Peyer's patch (tissue), 4 donors: ENCODE results near the gene BASP1. TPM values are rescaled to one million over a fixed set of nuclear protein-coding genes. Genes with fewer than 3 reads are reported as not detected.

Experiments
- DNase-seq, 3 donors: peaks; one replicate each; pipeline ENCODE4 v3.0.0-alpha.2; 2017 to 2019
- H3K27ac ChIP-seq, 4 donors: fragments of 200-600 bp; sonication (generic); one replicate each; pipeline ENCODE4 v1.5.1; 2016 to 2019
- H3K27me3 ChIP-seq, 2 donors: fragments of 200-600 bp; sonication (generic); one replicate each; pipeline ENCODE4 v1.5.1; 2019
- H3K36me3 ChIP-seq, 3 donors: fragments of 200-600 bp; sonication (generic); one replicate each; pipeline ENCODE4 v1.5.1; 2016 to 2019
- H3K4me1 ChIP-seq, 4 donors: fragments of 200-600 bp; sonication (generic); one replicate each; pipeline ENCODE4 v1.5.1; 2016 to 2019
- H3K4me3 ChIP-seq, 4 donors: fragments of 200-600 bp; sonication (generic); 1 replicate in 3 of 4; 2 replicates in 1 of 4; pipeline ENCODE4 v1.5.1; 2016 to 2019; ENCODE audit warnings: mild to moderate bottlenecking in 1 of 4
- H3K9me3 ChIP-seq, 4 donors: fragments of 200-600 bp; sonication (generic); one replicate each; pipeline ENCODE4 v1.5.1; 2016 to 2019; ENCODE audit warnings: mild to moderate bottlenecking in 1 of 4
- POLR2A ChIP-seq, 2 donors: fragments of 450-650 bp; IDR thresholded peaks; one replicate each; pipeline ENCODE4 v1.5.1; 2017; ENCODE audit warnings: antibody characterized with exemption in 2 of 2, mild to moderate bottlenecking in 2 of 2, moderate library complexity in 2 of 2
- total RNA-seq, 4 donors: library from RNA; depleted of rRNA; stranded (reverse); fragments of >200 nt; gene quantifications; one replicate each; pipeline ENCODE4 v1.1.0, GENCODE V29; 2016
- TF ChIP-seq, protein P1 (sequence below), 6 experiments: fragments of 450-650 bp in 4 of 6; fragments of 200-600 bp in 2 of 6; sonication (generic) in 1 of 6; IDR thresholded peaks; one replicate each; pipeline ENCODE4 v1.5.1; 2017 to 2019; ENCODE audit warnings: antibody characterized with exemption in 6 of 6, mild to moderate bottlenecking in 3 of 6, moderate library complexity in 1 of 6

Gene BASP1, protein sequence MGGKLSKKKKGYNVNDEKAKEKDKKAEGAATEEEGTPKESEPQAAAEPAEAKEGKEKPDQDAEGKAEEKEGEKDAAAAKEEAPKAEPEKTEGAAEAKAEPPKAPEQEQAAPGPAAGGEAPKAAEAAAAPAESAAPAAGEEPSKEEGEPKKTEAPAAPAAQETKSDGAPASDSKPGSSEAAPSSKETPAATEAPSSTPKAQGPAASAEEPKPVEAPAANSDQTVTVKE
- 10 to 100 TPM in 1 of 4 donors, 1 to 10 TPM in 2, not detected in 1; 6.7 to 39.6 (median 8.0) TPM for total RNA-seq

DNA sequence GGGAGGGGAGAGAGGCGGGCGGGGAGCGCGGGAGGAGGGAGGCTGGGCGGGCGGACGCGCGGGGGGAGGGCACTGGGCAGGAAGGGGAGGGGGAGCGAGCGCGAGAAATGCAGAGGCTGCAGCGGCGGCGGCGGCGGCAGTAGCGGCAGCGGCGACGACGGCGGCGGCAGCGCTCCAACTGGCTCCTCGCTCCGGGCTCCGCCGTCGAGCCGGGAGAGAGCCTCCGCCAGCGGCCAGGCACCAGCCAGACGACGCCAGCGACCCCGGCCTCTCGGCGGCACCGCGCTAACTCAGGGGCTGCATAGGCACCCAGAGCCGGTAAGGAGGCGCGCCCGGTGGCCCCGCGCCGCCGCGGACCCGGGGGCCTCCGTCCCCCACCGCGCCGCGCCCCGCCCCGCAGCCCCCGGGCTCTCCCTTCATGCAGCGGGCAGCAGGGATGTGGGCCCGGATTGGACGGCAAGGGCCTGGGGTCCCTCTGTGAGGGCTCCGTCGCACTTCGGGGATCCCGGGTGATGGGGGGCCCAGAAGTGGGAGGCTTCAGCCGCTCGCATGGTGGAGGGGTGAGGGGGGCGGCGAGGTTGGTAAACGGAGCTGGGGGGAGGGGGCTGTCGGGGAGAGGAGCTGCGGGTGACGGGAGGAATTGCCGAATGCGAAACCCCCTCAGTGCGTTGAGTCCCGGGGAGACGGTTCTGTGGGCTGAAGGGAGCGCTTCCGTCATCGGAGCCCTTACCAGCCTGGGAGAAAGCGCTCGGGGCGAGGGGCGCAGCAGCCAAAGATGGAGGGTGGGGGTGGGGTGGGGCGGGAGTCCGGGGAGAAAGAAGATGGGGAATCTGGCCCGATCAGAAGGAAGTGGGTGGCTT, at the start of gene BASP1:
BASP1 (plus strand) TSS at position 139 of the 860 bp plus-strand sequence. CDS start 57,586 bp downstream, outside the sequence.
- Histone ChIP-seq H3K9me3 (no peaks in the 10 kb centered on the region), H3K4me1 (peaks cover 0 to 6% (median 0%) of the 10 kb centered on the region in 4 donors), H3K4me3 (peak within 1 kb of the TSS; percentile 51 to 94 (median 58)), H3K27ac (peak within 1 kb of the TSS; percentile 57 to 94 (median 72)), H3K27me3 (peaks cover 0 to 12% of the 10 kb centered on the region in 2 donors), H3K36me3 (no peaks in the 10 kb centered on the region)
- DNase-seq: peak; percentile 60 to 90 (median 85)
- TF ChIP-seq, protein P1, sequence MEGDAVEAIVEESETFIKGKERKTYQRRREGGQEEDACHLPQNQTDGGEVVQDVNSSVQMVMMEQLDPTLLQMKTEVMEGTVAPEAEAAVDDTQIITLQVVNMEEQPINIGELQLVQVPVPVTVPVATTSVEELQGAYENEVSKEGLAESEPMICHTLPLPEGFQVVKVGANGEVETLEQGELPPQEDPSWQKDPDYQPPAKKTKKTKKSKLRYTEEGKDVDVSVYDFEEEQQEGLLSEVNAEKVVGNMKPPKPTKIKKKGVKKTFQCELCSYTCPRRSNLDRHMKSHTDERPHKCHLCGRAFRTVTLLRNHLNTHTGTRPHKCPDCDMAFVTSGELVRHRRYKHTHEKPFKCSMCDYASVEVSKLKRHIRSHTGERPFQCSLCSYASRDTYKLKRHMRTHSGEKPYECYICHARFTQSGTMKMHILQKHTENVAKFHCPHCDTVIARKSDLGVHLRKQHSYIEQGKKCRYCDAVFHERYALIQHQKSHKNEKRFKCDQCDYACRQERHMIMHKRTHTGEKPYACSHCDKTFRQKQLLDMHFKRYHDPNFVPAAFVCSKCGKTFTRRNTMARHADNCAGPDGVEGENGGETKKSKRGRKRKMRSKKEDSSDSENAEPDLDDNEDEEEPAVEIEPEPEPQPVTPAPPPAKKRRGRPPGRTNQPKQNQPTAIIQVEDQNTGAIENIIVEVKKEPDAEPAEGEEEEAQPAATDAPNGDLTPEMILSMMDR (IDR thresholded peaks at IDR 0.05): no peak
- TF ChIP-seq POLR2A (IDR thresholded peaks at IDR 0.05): peak in 1 of 2 donors; percentile 14

DNA sequence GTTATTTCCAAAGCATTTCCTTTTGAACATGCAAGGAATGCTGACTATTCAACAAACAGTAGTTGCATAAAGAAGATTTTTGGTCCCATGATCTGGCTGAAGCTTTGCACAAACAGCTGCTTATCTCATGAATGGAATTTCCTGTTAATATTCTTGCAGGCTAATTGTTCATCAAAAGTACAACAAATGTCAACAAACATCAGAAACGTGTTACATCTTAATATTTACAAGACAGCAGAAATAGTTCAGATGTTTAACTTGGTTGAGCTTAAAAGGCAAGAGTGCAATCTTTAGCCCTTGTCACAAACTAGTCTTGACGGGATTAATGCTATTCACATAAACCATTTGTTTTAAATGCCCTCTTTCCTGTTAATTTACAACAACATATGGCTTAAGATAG, 47.9 kb upstream of the BASP1 start:
- Histone ChIP-seq H3K9me3 (no peaks in the 10 kb centered on the region), H3K36me3 (no peaks in the 10 kb centered on the region), H3K4me3 (no peak overlapping the region), H3K27ac (no peak overlapping the region), H3K4me1 (peaks cover 0 to 5% (median 0%) of the 10 kb centered on the region in 4 donors), H3K27me3 (no peaks in the 10 kb centered on the region)
- TF ChIP-seq, protein P1 (IDR thresholded peaks at IDR 0.05): no peak
- no peak for TF ChIP-seq POLR2A (IDR thresholded peaks at IDR 0.05)
- DNase-seq: no peak

DNA sequence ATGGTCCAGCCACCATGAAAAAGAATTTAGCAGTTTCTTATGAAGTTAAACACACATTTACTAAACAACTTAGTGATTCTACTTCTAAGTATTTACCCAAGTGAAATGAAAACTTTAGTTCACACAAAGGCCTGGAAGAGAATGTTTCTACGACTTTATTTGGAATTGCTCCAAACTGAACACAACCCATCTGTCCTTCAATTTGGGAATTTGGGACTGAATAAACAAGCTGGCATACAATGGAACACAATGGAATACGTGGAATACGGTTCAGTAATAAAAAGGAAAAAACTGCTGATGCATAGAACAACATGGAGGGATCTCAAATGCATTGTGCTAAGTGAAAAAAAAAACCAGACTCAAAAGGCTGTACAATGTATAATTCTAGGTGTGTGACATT, 44.6 kb upstream of the BASP1 start:
- no peaks in the 10 kb centered on the region for H3K36me3 ChIP-seq
- H3K27ac ChIP-seq: no peak overlapping the region
- H3K9me3 ChIP-seq: no peaks in the 10 kb centered on the region
- no peak overlapping the region for H3K4me3 ChIP-seq
- no peaks in the 10 kb centered on the region for H3K27me3 ChIP-seq
- DNase-seq: no peak
- TF ChIP-seq, protein P1 (IDR thresholded peaks at IDR 0.05): no peak
- no peak for TF ChIP-seq POLR2A (IDR thresholded peaks at IDR 0.05)
- H3K4me1 ChIP-seq: peaks cover 0 to 5% (median 0%) of the 10 kb centered on the region in 4 donors

DNA sequence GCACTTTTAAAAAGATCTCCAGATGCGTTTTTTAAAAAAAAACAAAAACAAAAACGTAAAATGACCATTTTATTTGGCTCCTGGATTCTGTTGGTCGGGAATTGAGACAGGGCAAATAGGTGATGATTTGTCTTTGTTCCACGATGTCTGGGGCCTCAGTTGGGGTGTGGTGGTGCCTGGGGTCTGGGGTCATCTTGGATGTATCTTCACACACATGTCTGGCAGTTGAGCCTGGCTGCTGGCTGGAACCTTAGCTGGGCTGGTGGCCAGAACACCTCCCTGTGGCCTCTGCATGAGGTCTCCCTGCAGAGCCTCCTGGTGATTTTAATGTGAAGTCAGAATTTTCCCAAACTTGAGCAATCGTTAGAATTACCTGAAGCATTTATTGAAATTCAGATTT, 42.5 kb upstream of the BASP1 start:
- Histone ChIP-seq H3K27ac (no peak overlapping the region), H3K4me3 (no peak overlapping the region), H3K4me1 (peaks cover 0 to 2% (median 0%) of the 10 kb centered on the region in 4 donors), H3K27me3 (no peaks in the 10 kb centered on the region), H3K36me3 (no peaks in the 10 kb centered on the region), H3K9me3 (no peaks in the 10 kb centered on the region)
- TF ChIP-seq, protein P1 (IDR thresholded peaks at IDR 0.05): no peak
- no peak for TF ChIP-seq POLR2A (IDR thresholded peaks at IDR 0.05)
- DNase-seq: no peak

DNA sequence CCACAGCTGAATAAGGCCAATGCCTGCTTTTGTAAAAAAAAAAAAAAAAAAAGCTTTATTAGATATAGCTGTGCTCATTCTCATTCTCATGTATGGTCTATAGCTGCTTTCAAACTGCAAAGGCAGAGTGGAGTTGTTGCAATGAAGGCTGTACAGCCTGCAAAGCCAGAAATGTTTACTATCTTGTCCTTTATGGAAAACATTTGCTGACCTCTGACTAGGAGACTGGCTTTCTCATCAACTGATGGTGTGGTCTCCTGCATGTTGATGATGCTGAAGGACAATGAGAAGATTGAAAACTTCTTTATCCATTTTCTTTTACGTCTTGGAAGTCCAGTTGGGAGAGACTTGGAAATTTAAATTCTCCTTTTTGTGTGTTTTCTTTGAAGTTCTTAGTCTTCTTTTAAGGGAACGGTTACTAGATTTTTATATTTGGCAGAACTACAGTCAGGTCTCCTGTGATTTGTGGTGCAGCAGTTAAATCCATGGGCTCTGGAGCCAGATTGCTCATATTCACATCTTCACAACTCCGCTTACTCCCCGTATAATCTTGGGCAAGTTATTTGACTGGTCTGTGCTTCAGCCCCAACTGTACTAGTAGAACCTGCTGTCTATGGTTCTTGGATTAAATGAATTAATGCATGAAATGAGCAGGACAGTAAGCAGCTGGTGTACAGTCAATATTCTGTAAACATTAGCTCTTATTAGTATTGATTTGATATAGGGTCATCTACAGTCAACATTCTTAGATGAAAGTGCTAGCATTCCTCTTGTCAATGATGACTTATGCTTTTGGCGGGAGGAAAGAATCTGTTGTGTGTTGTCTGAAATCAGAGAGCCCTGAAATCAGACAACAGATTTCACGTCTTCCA, 39.7 kb upstream of the BASP1 start:
- Histone ChIP-seq H3K27ac (no peak overlapping the region), H3K4me1 (no peaks in the 10 kb centered on the region), H3K36me3 (no peaks in the 10 kb centered on the region), H3K27me3 (no peaks in the 10 kb centered on the region), H3K9me3 (no peaks in the 10 kb centered on the region), H3K4me3 (no peak overlapping the region)
- no peak for DNase-seq
- TF ChIP-seq, protein P1 (IDR thresholded peaks at IDR 0.05): no peak
- no peak for TF ChIP-seq POLR2A (IDR thresholded peaks at IDR 0.05)
